ENCODE data around the gene ARHGAP31.

DNA sequence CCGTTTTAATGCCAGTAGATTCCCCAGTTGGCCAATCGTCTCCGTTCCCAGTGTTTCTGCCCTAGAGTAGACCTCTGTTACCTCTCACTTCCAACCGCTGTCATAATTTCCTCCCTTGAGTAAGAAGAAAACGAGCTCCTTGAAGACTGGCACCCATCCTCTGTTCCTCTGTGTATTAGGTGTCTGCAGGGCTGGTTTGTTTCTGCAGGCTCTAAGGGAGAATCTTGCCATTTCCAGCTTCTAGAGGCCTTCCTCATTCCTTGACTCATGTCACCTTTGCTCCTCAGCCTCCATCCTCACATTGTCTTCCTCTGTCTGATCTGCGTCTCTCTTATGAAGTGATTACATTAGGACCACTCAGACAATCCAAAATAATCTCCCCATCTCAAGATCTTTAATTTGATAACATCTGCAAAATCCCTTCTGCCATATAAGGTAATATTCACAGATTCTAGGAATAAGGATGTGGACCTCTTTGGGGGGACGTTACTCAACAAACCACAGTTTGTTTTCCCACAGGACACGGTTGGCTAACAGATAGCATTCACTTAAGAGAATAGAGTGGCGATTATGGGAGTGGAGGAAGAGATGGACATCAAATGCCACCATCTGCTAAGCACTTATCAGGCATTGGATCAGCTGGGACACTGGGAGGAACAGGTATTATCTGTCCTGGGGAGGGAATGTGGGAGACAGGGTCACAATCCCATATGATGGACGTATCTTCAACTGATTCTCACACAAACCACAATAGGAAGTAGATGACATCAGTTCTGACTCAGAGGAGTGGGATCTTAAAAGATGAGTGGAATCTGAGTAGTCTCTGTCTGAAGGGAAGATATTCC lies 17.1 kb downstream of the ARHGAP31 start:
- TF ChIP-seq POLR2AphosphoS5 (IDR thresholded peaks at IDR 0.05; ENCODE audit: low read depth, low read length) = no peak
- TF ChIP-seq PAX5 (IDR thresholded peaks at IDR 0.05; ENCODE audit: insufficient read depth, low read length, severe bottlenecking) = no peak
- no peak for TF ChIP-seq TAF1 (IDR thresholded peaks at IDR 0.05; ENCODE audit: low read depth, low read length)
- TF ChIP-seq POLR2A (IDR thresholded peaks at IDR 0.05; ENCODE audit: low read depth, low read length) = no peak

Data from GM12891 (cell line).